Sigmoid colon (tissue), 4 donors: Measurements from ENCODE around the gene ZNF771.

Source experiments
- CTCF ChIP-seq, 4 experiments: fragments of 450-650 bp in 3 of 4; fragments of 200-600 bp in 1 of 4; IDR thresholded peaks; one replicate each; pipeline ENCODE4 v1.5.1; 2016 to 2019; ENCODE audit warnings: antibody characterized with exemption in 4 of 4, mild to moderate bottlenecking in 3 of 4, moderate library complexity in 2 of 4
- POLR2A ChIP-seq, 2 donors: fragments of 450-650 bp; IDR thresholded peaks; one replicate each; pipeline ENCODE4 v1.6.1; 2016; ENCODE audit warnings: antibody characterized with exemption in 2 of 2, mild to moderate bottlenecking in 2 of 2, moderate library complexity in 2 of 2
- POLR2AphosphoS5 ChIP-seq, 4 donors: sonication (generic); formaldehyde crosslinking; IDR thresholded peaks; one replicate each; pipeline ENCODE4 v1.6.1; 2017; ENCODE audit warnings: antibody characterized with exemption in 4 of 4

- TF ChIP-seq CTCF (IDR thresholded peaks at IDR 0.05) (no peak), POLR2AphosphoS5 (IDR thresholded peaks at IDR 0.05) (no peak), POLR2A (IDR thresholded peaks at IDR 0.05) (no peak)
These were observed 9.5 kb downstream of the ZNF771 start for GRCh38 chr16:30416624-30417528.
